ENCODE data around the gene CREB3L2. TPM values are rescaled to one million over a fixed set of nuclear protein-coding genes. Genes with fewer than 3 reads are reported as not detected.
A peak's percentile ranks its signal among the peaks of the same experiment; 100 is the strongest.

CREB3L2 gene
- total and polyA plus RNA-seq, 2 of the 4 experiments (the other 2 are of a cell fraction), result 42.3 to 57.9 TPM

- POLR2A ChIA-PET (ENCODE audit: unreplicated experiment), result no interaction called here
- Histone ChIP-seq H3K9ac (ENCODE audit: low read depth, low read length) (no peak overlapping the region), H3K27ac (ENCODE audit: insufficient read depth, low read length) (no peak overlapping the region), H2BK20ac (ENCODE audit: low read depth, low read length) (no peak overlapping the region), H2BK120ac (ENCODE audit: low read depth, low read length) (no peak overlapping the region), H3K23ac (ENCODE audit: low read depth, low read length) (no peak overlapping the region), H4K5ac (ENCODE audit: low read depth, low read length) (no peak overlapping the region), H3K14ac (replicated peaks; ENCODE audit: low read depth, low read length) (no peak overlapping the region), H3K56ac (ENCODE audit: extremely low read depth, insufficient read depth, low read length) (no peak overlapping the region), H3K18ac (ENCODE audit: low read depth, low read length) (no peak overlapping the region), H3K9me1 (ENCODE audit: insufficient read depth, low read length) (0 out of 2 replicates have a peak, but pooled peaks cover 4% of the 10 kb centered on the region), H2BK15ac (ENCODE audit: low read depth, low read length) (no peak overlapping the region), H4K91ac (ENCODE audit: insufficient read depth, low read depth, low read length) (no peak overlapping the region), H3K4me3 (ENCODE audit: insufficient read depth, low read depth, low read length) (peak overlapping the region; percentile 37), H3K4me2 (ENCODE audit: low read depth, low read length) (peak overlapping the region; percentile 47), H3K9me3 (ENCODE audit: control insufficient read depth, insufficient read depth, low read length) (no peaks in the 10 kb centered on the region), H3K4ac (ENCODE audit: low read depth, low read length) (no peak overlapping the region), H2AFZ (replicated peaks; ENCODE audit: low read length, poor library complexity) (peak overlapping the region; percentile 94), H2BK5ac (ENCODE audit: low read depth, low read length, poor library complexity, severe bottlenecking) (no peak overlapping the region), H3K4me1 (ENCODE audit: control insufficient read depth, insufficient read depth, low read length) (peaks cover 7% of the 10 kb centered on the region; the same call in 1 of the 2 replicates), H4K8ac (ENCODE audit: low read depth in 2 of 2, low read length in 2 of 2) (no peak overlapping the region), H3K27me3 (ENCODE audit: control insufficient read depth, insufficient read depth, low read length) (no peaks in the 10 kb centered on the region; the same call in 1 of the 2 replicates), H2AK9ac (replicated peaks; ENCODE audit: low read depth, low read length, poor library complexity) (peak overlapping the region; percentile 80), H2AK5ac (ENCODE audit: low read depth, low read length) (no peak overlapping the region), H4K20me1 (ENCODE audit: insufficient read depth, low read length) (no peaks in the 10 kb centered on the region; the same call in 1 of the 2 replicates), H3K79me1 (ENCODE audit: low read depth in 1 of 2, low read length in 2 of 2) (0 out of 4 replicates have a peak, but pooled peaks cover 0 to 3% of the 10 kb centered on the region in 2 experiments), H3K36me3 (ENCODE audit: control insufficient read depth, insufficient read depth, low read length) (no peaks in the 10 kb centered on the region; the same call in 1 of the 2 replicates)
- 0% methylated on average over 9 of the region's 47 CpGs; no CpG with 5 or more reads in 1 of the 2 experiments for WGBS, 2 experiments (ENCODE audit: extremely low coverage in 2 of 2, insufficient read length in 1 of 2)
- BruUV-seq (replicated peaks), result no TSS peak
- no peak for TF ChIP-seq NFE2L2 (IDR thresholded peaks at IDR 0.05; ENCODE audit: low read depth, low read length)
- no peak for DNase-seq
- CTCF ChIA-PET, result interaction anchor here (2.5 kb wide), 1 partner anchor 190 kb away, joined by 8 read pairs; no protein-coding TSS in a partner anchor
- in situ Hi-C loops (cut with MboI; ENCODE audit: low sequenced_read_pairs), result no loop called here
- peak; percentile 44 for ATAC-seq (ENCODE audit: low read depth)
- intact Hi-C loops (cut with micrococcal nuclease), result loop anchor here (2.0 to 5.0 kb wide), 2 partner anchors 36 to 190 kb away; no protein-coding TSS in a partner anchor
- dilution Hi-C loops (cut with HindIII; ENCODE audit: low sequenced_read_pairs, unreplicated experiment), result no loop called here
These were observed 155.4 kb downstream of the CREB3L2 start for GRCh38 chr7:137846549-137846826.
